Astrocyte (in vitro differentiated cells and primary cell): ENCODE results near the gene OR4L1.

Experiments used
- CTCF ChIP-seq: IDR thresholded peaks from 2 replicates; pipeline ENCODE4 v1.5.1; 2011; ENCODE audit warnings: low read depth, mild to moderate bottlenecking, inconsistent platforms, low read length, moderate library complexity; ENCODE audit not compliant: insufficient read depth
- EZH2 ChIP-seq: IDR thresholded peaks from 2 replicates; pipeline ENCODE4 v1.6.1; 2012; ENCODE audit warnings: mild to moderate bottlenecking, low read length, inconsistent platforms; ENCODE audit not compliant: insufficient read depth

GRCh38 chr14:20092050-20092449, 32.2 kb downstream of the OR4L1 start:
- TF ChIP-seq CTCF (no peak), EZH2 (no peak)
